Prostate gland (tissue), 2 donors: Measurements from ENCODE around the gene HSPA9. TPM values are rescaled to one million over a fixed set of nuclear protein-coding genes. Genes with fewer than 3 reads are reported as not detected.

ENCODE experiments used
- DNase-seq: peaks from one replicate; pipeline ENCODE4 v3.0.0-alpha.2; 2019; ENCODE audit warnings: low spot score
- H3K27ac ChIP-seq, 2 donors: fragments of 200-600 bp; sonication (generic); 2 replicates each; pipeline ENCODE4 v1.5.1; 2017 to 2019
- H3K27me3 ChIP-seq: fragments of 200-600 bp; sonication (generic); replicated peaks from 2 replicates; pipeline ENCODE4 v1.5.1; 2019; ENCODE audit not compliant: insufficient read depth
- H3K36me3 ChIP-seq, 2 donors: fragments of 200-600 bp; sonication (generic); 1 replicate in 1 of 2; 2 replicates in 1 of 2; pipeline versions ENCODE4 v1.5.1 to v1.8.1; 2017 to 2019
- H3K4me1 ChIP-seq: fragments of 200-600 bp; sonication (generic); replicated peaks from 2 replicates; pipeline ENCODE4 v1.5.1; 2019
- H3K4me3 ChIP-seq, 2 donors: fragments of 200-600 bp; sonication (generic); 2 replicates each; pipeline ENCODE4 v1.5.1; 2017 to 2019
- H3K9me3 ChIP-seq: fragments of 200-600 bp; sonication (generic); 2 replicates; pipeline ENCODE4 v1.5.1; 2017
- CTCF ChIP-seq, 4 experiments: fragments of 200-600 bp in 2 of 4; fragments of 450-650 bp in 2 of 4; sonication (generic) in 2 of 4; IDR thresholded peaks; 1 replicate in 3 of 4; 2 replicates in 1 of 4; pipeline ENCODE4 v1.5.1; 2016 to 2019; ENCODE audit warnings: antibody characterized with exemption in 4 of 4, mild to moderate bottlenecking in 2 of 4, moderate library complexity in 2 of 4
- POLR2A ChIP-seq: fragments of 450-650 bp; IDR thresholded peaks from one replicate; pipeline ENCODE4 v1.6.1; 2016; ENCODE audit warnings: antibody characterized with exemption, mild to moderate bottlenecking
- POLR2AphosphoS5 ChIP-seq: sonication (generic); formaldehyde crosslinking; IDR thresholded peaks from one replicate; pipeline ENCODE4 v1.6.1; 2017; ENCODE audit warnings: antibody characterized with exemption
- WGBS: methylation state at CpG from one replicate; pipeline ENCODE4 v1.1.5; 2018; 5-methylcytosine and 5-hydroxymethylcytosine counted together
- intact Hi-C: fragments of 100-400 bp; cut with DNase I; formaldehyde crosslinking; loops from one replicate; pipeline ENCODE4 v1.14.2; 2022
- total RNA-seq, 2 donors: library from RNA; depleted of rRNA; stranded (reverse); fragments of >200 nt; gene quantifications; one replicate each; pipeline ENCODE4 v1.1.0, GENCODE V29; 2016

Gene HSPA9
- total RNA-seq, 2 donors from 2014 or later, result 273 to 331 TPM

GRCh38 chr5:138602371-138603000, 27.3 kb upstream of the HSPA9 start:
- 31% methylated on average over 6 of the region's 6 CpGs for WGBS
- no peak overlapping the region for H3K4me3 ChIP-seq
- H3K4me1 ChIP-seq, result no peaks in the 10 kb centered on the region
- no peak for DNase-seq
- H3K27me3 ChIP-seq, result no peaks in the 10 kb centered on the region
- intact Hi-C loops, result no loop called here
- no peak overlapping the region for H3K27ac ChIP-seq
- H3K36me3 ChIP-seq, result no peaks in the 10 kb centered on the region
- no peaks in the 10 kb centered on the region for H3K9me3 ChIP-seq
- TF ChIP-seq CTCF (IDR thresholded peaks at IDR 0.05) (no peak), POLR2AphosphoS5 (no peak), POLR2A (no peak)

GRCh38 chr5:138601444-138601843, 26.2 kb upstream of the HSPA9 start:
- no peak for DNase-seq
- no peak for TF ChIP-seq POLR2AphosphoS5
- H3K4me3 ChIP-seq, result no peak overlapping the region
- intact Hi-C loops, result no loop called here
- H3K27me3 ChIP-seq, result no peaks in the 10 kb centered on the region
- no peaks in the 10 kb centered on the region for H3K9me3 ChIP-seq
- H3K27ac ChIP-seq, result no peak overlapping the region
- no peaks in the 10 kb centered on the region for H3K36me3 ChIP-seq
- WGBS, result 47% methylated on average over 3 of the region's 3 CpGs
- H3K4me1 ChIP-seq, result no peaks in the 10 kb centered on the region

- H3K36me3 ChIP-seq, result no peaks in the 10 kb centered on the region
- 97% methylated on average over 3 of the region's 3 CpGs for WGBS
- no peaks in the 10 kb centered on the region for H3K27me3 ChIP-seq
- no peak overlapping the region for H3K27ac ChIP-seq
- H3K9me3 ChIP-seq, result no peaks in the 10 kb centered on the region
- no peak overlapping the region for H3K4me3 ChIP-seq
- no peaks in the 10 kb centered on the region for H3K4me1 ChIP-seq
- intact Hi-C loops, result no loop called here
- DNase-seq, result no peak
- TF ChIP-seq POLR2A (no peak), POLR2AphosphoS5 (no peak), CTCF (IDR thresholded peaks at IDR 0.05) (no peak)
Observed at GRCh38 chr5:138600446-138600845, 25.2 kb upstream of the HSPA9 start.

- WGBS, result 86% methylated on average over 9 of the region's 9 CpGs
- Histone ChIP-seq H3K4me1 (no peaks in the 10 kb centered on the region), H3K27me3 (no peaks in the 10 kb centered on the region), H3K36me3 (no peaks in the 10 kb centered on the region), H3K27ac (no peak overlapping the region), H3K9me3 (no peaks in the 10 kb centered on the region), H3K4me3 (no peak overlapping the region)
- no peak for TF ChIP-seq POLR2AphosphoS5
- TF ChIP-seq CTCF (IDR thresholded peaks at IDR 0.05), result no peak
- no peak for TF ChIP-seq POLR2A
- intact Hi-C loops, result no loop called here
- no peak for DNase-seq
Observed at GRCh38 chr5:138597661-138598400, 22.6 kb upstream of the HSPA9 start.

- intact Hi-C loops, result no loop called here
- Histone ChIP-seq H3K4me1 (no peaks in the 10 kb centered on the region), H3K9me3 (no peaks in the 10 kb centered on the region), H3K36me3 (no peaks in the 10 kb centered on the region), H3K27me3 (no peaks in the 10 kb centered on the region), H3K27ac (no peak overlapping the region), H3K4me3 (no peak overlapping the region)
- 92% methylated on average over 6 of the region's 6 CpGs for WGBS
- TF ChIP-seq POLR2A, result no peak
- TF ChIP-seq POLR2AphosphoS5, result no peak
- no peak for TF ChIP-seq CTCF (IDR thresholded peaks at IDR 0.05)
- DNase-seq, result no peak
Observed at GRCh38 chr5:138596105-138596881, 21.1 kb upstream of the HSPA9 start.
